Sigmoid colon (tissue), 7 donors: ENCODE measurements around the gene EMP1. TPM values are rescaled to one million over a fixed set of nuclear protein-coding genes. Genes with fewer than 3 reads are reported as not detected.

Experiments
- DNase-seq: peaks from one replicate; pipeline ENCODE4 v3.0.0-alpha.2; 2019
- H3K27ac ChIP-seq, 4 donors: fragments of 200-600 bp; sonication (generic); one replicate each; pipeline ENCODE4 v1.5.1; 2016 to 2019; ENCODE audit warnings: mild to moderate bottlenecking in 1 of 4
- H3K27me3 ChIP-seq, 3 donors: fragments of 200-600 bp; sonication (generic); one replicate each; pipeline ENCODE4 v1.5.1; 2019; ENCODE audit warnings: mild to moderate bottlenecking in 1 of 3
- H3K36me3 ChIP-seq, 4 donors: fragments of 200-600 bp; sonication (generic); one replicate each; pipeline ENCODE4 v1.5.1; 2016 to 2019
- H3K4me1 ChIP-seq, 4 donors: fragments of 200-600 bp; sonication (generic); one replicate each; pipeline ENCODE4 v1.5.1; 2017 to 2019
- H3K4me3 ChIP-seq, 4 donors: fragments of 200-600 bp; sonication (generic); one replicate each; pipeline ENCODE4 v1.5.1; 2017 to 2019; ENCODE audit warnings: mild to moderate bottlenecking in 2 of 4, moderate library complexity in 1 of 4
- H3K9me3 ChIP-seq, 4 donors: fragments of 200-600 bp in 3 of 4; sonication (generic) in 3 of 4; one replicate each; pipeline versions ENCODE4 v1.5.1 to v1.6.1; 2013 to 2019
- CTCF ChIP-seq, 4 experiments: fragments of 450-650 bp in 3 of 4; fragments of 200-600 bp in 1 of 4; IDR thresholded peaks; one replicate each; pipeline ENCODE4 v1.5.1; 2016 to 2019; ENCODE audit warnings: antibody characterized with exemption in 4 of 4, mild to moderate bottlenecking in 3 of 4, moderate library complexity in 2 of 4
- EP300 ChIP-seq, 4 donors: sonication (generic); formaldehyde crosslinking; IDR thresholded peaks; one replicate each; pipeline ENCODE4 v1.6.1; 2017; ENCODE audit warnings: antibody characterized with exemption in 4 of 4
- POLR2A ChIP-seq, 2 donors: fragments of 450-650 bp; IDR thresholded peaks; one replicate each; pipeline ENCODE4 v1.6.1; 2016; ENCODE audit warnings: antibody characterized with exemption in 2 of 2, mild to moderate bottlenecking in 2 of 2, moderate library complexity in 2 of 2
- POLR2AphosphoS5 ChIP-seq, 4 donors: sonication (generic); formaldehyde crosslinking; IDR thresholded peaks; one replicate each; pipeline ENCODE4 v1.6.1; 2017; ENCODE audit warnings: antibody characterized with exemption in 4 of 4
- WGBS, 2 donors: extraction: QIAGEN DNeasy Blood & Tissue Kit; methylation state at CpG; one replicate each; pipeline ENCODE4 v1.1.7; 2013; 5-methylcytosine and 5-hydroxymethylcytosine counted together
- intact Hi-C: fragments of 100-400 bp; cut with DNase I; formaldehyde crosslinking; loops from one replicate; pipeline ENCODE4 v1.15.1; 2023
- polyA plus RNA-seq, 3 donors: library from polyadenylated mRNA; stranded (reverse); fragments of 200-250 nt; gene quantifications; one replicate each; pipeline ENCODE4 v1.2.3, GENCODE V29; 2013
- total RNA-seq, 4 donors: library from RNA; depleted of rRNA; stranded (reverse); fragments of >200 nt; gene quantifications; one replicate each; pipeline ENCODE4 v1.1.0, GENCODE V29; 2016
- donor health status: healthy with polysubstance abuse.
- donor health status: Bipolar disorder and iron deficiency.
- donor health status: healthy.

EMP1 gene
- total and polyA plus RNA-seq, 7 donors, result 25.8 to 172 (median 85.5) TPM

DNA sequence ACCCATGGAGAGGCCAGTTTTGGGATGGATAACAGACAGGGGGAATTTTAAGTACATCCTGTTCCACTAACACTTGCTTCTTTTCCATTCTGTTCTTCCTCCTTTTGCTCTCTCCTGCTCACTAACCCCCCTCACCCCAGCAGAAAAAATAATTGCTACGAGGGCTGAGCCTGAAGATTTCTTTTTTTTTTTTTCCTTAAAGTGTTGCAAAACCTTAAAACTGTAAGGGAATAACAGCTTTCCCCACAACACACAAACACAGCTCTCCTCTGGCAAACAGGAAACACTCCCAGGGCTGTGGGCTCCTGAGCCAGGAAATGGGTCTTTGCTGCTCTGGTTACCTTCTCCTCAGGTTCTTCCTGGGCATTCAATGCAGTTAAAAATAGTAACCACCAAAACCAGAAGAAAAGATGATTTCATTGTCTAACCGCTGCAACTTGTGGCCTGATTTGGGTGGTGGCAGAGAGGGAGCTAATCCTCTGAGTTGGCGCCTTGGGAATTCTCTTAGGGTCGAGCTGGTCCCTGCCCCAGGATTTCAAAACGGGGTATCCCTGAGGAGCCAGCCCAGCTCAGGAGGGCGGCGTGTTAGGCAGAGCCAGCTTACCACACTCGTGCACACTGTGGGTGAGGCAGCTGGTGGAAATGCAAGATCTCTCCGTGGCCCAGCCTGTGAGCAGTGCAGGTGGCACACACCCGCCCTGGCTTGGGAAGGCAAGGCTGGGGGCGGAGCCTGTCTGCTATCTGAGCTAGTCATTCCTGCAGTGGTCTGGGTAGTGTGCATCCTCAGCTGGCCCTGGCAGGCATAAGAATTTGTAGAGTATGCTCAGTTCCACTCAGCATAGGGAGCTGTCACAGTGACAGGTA lies 17.1 kb upstream of the EMP1 start:
- TF ChIP-seq POLR2AphosphoS5 (IDR thresholded peaks at IDR 0.05) (peak in 2 of 4 donors; percentile 18 to 54), EP300 (IDR thresholded peaks at IDR 0.05) (no peak)
- peak overlapping the region; percentile 59 to 73 (median 67) for H3K27ac ChIP-seq
- peak; percentile 74 for DNase-seq

DNA sequence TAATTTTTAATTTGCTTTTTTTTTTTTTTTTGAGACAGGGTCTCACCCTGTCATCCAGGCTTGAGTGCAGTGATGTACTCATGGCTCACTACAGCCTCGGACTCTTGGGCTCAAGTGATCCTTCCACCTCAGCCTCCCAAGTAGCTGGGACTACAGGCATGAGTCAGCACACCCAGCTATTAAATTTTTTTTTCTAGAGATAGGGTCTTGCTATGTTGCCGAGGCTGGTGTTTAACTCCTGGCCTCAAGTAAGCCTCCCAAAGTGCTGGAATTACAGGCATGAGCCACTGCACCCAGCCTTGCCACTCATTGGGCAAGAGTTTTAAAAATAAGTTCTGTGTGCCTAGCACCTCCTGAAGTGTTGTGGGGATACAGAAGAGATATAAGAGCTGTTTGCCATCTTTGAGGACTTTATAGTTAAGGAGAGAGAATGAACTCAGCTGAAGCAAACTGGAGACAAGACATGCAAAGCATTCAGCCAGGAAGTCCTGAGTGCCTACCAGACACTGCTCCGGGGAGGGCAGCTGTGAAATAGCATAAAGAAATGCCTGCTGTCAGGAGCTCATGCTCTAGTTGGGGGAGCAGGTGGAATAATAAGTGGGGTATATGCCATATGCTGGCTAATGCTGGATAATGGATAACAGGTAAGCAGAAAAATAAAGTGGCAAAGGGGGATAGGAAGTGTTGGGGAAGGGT lies 15.0 kb upstream of the EMP1 start:
- no peaks in the 10 kb centered on the region for H3K36me3 ChIP-seq
- H3K4me3 ChIP-seq, result no peak overlapping the region
- 49 to 55% methylated on average over 3 of the region's 3 CpGs for WGBS, 2 donors
- intact Hi-C loops, result no loop called here
- no peaks in the 10 kb centered on the region for H3K9me3 ChIP-seq
- TF ChIP-seq EP300 (IDR thresholded peaks at IDR 0.05) (no peak), POLR2AphosphoS5 (IDR thresholded peaks at IDR 0.05) (no peak), POLR2A (IDR thresholded peaks at IDR 0.05) (no peak), CTCF (IDR thresholded peaks at IDR 0.05) (no peak)
- no peaks in the 10 kb centered on the region for H3K27me3 ChIP-seq
- H3K27ac ChIP-seq, result no peak overlapping the region
- DNase-seq, result no peak
- H3K4me1 ChIP-seq, result peaks cover 0 to 16% (median 14%) of the 10 kb centered on the region in 4 donors

More for the DNA sequence above, 17.1 kb upstream of the EMP1 start:
- Histone ChIP-seq H3K4me1 (peaks cover 0 to 16% (median 14%) of the 10 kb centered on the region in 4 donors), H3K36me3 (no peaks in the 10 kb centered on the region), H3K4me3 (no peak overlapping the region), H3K27me3 (no peaks in the 10 kb centered on the region), H3K9me3 (no peaks in the 10 kb centered on the region)
- intact Hi-C loops, result no loop called here
- 15 to 19% methylated on average over 11 of the region's 11 CpGs for WGBS, 2 donors

DNA sequence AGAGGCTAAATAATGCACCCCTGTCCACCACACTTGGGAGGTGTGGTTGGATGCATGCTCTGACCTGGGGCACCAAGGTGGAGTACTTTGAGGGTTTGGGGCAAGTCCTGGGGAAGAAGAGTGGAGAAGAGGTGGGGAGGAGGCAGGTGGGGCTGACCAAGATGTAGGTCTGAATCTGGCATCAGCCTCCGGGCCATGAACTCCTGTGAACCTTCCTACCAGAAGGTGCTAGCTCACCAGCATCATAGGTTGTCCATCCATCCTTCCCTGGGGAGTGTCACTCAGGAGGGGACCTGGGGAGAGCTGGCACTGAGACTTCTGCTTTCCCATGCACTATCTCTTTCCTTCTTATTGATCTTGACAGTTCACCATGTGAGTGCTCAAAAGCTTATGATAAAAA lies 13.6 kb upstream of the EMP1 start:
- H3K27ac ChIP-seq, result no peak overlapping the region
- H3K27me3 ChIP-seq, result no peaks in the 10 kb centered on the region
- H3K36me3 ChIP-seq, result no peaks in the 10 kb centered on the region
- TF ChIP-seq CTCF (IDR thresholded peaks at IDR 0.05) (no peak), POLR2A (IDR thresholded peaks at IDR 0.05) (no peak), EP300 (IDR thresholded peaks at IDR 0.05) (no peak), POLR2AphosphoS5 (IDR thresholded peaks at IDR 0.05) (no peak)
- WGBS, 2 donors, result 78 to 87% methylated on average over 1 of the region's 1 CpG
- no peaks in the 10 kb centered on the region for H3K9me3 ChIP-seq
- no peak for DNase-seq
- peaks cover 0 to 16% (median 14%) of the 10 kb centered on the region in 4 donors for H3K4me1 ChIP-seq
- no peak overlapping the region for H3K4me3 ChIP-seq
- intact Hi-C loops, result no loop called here

GRCh38 chr12:13183620-13184019 lies 12.9 kb upstream of the EMP1 start:
- H3K27ac ChIP-seq, result no peak overlapping the region
- no peak overlapping the region for H3K4me3 ChIP-seq
- no peaks in the 10 kb centered on the region for H3K9me3 ChIP-seq
- intact Hi-C loops, result no loop called here
- TF ChIP-seq EP300 (IDR thresholded peaks at IDR 0.05) (no peak), POLR2A (IDR thresholded peaks at IDR 0.05) (no peak), POLR2AphosphoS5 (IDR thresholded peaks at IDR 0.05) (no peak), CTCF (IDR thresholded peaks at IDR 0.05) (no peak)
- H3K27me3 ChIP-seq, result no peaks in the 10 kb centered on the region
- H3K36me3 ChIP-seq, result no peaks in the 10 kb centered on the region
- peaks cover 0 to 14% (median 13%) of the 10 kb centered on the region in 4 donors for H3K4me1 ChIP-seq
- no peak for DNase-seq

- WGBS, 2 donors, result 78 to 94% methylated on average over 4 of the region's 4 CpGs
- intact Hi-C loops, result no loop called here
- no peaks in the 10 kb centered on the region for H3K9me3 ChIP-seq
These were observed 10.2 kb upstream of the EMP1 start for GRCh38 chr12:13186302-13186701.

More at GRCh38 chr12:13186302-13186701, 10.2 kb upstream of the EMP1 start:
- no peak for DNase-seq
- no peak overlapping the region for H3K4me3 ChIP-seq
- no peak overlapping the region for H3K27ac ChIP-seq
- no peaks in the 10 kb centered on the region for H3K36me3 ChIP-seq
- no peaks in the 10 kb centered on the region for H3K4me1 ChIP-seq
- TF ChIP-seq EP300 (IDR thresholded peaks at IDR 0.05), result no peak
- TF ChIP-seq POLR2A (IDR thresholded peaks at IDR 0.05), result no peak
- TF ChIP-seq POLR2AphosphoS5 (IDR thresholded peaks at IDR 0.05), result no peak
- TF ChIP-seq CTCF (IDR thresholded peaks at IDR 0.05), result no peak
- no peaks in the 10 kb centered on the region for H3K27me3 ChIP-seq
